Fibroblast of skin of back (primary cell): ENCODE results near the gene ODAD4.
A peak's percentile ranks its signal among the peaks of the same experiment; 100 is the strongest.

Source experiments
- DNase-seq: peaks from one replicate; pipeline ENCODE4 v3.0.0-alpha.2; 2013

The ODAD4 gene

DNA sequence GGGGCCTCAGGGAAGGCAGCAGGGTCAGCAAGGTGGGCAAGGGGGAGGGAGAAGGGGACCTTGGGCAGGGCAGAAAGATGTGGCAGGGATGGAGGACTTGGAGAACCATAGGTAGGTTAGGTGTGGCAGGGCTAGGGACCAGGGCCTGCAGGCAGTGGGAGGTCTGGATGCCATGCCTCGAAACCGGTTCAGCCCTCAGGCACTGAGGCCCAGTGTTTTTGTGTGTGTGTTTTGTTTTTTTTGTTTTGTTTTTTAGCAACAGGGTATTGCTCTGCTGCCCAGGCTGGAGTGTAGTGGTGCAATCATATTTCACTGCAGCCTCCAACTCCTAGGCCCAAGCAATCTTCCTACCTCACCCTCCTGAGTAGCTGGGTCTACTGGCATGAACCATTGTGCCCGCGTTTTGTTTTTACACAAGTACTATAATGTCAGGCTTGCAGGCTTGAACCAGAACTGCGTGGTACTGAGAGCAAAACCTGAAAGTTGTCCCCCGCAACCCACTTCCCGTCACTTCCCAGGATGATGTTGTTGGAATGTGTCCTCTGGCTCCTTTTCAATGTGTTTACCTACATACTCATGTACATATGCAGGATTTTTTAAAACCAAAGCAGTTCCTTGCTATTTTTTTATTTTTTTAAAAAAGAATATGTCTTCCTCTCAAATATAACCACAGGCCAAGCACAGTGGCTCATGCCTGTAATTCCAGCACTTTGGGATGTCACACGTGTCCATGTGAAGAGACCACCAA is 12.4 kb downstream of the ODAD4 start:
- no peak for DNase-seq

DNA sequence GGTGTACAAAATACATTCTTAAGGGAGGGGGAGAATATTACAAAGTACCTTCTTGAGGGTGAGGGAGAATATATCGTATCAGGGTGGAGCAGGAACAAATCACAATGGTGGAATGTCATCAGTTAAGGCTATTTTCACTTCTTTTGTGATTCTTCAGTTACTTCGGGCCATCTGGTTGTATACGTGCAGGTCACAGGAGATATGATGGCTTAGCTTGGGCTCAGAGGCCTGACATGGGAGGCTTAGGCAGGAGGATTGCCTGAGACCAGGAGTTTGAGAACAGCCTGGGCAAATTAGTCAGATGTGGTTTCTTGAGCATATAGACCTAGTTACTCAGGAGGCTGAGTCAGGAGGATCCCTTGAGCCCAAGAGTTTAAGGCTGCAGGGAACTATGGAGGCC is 13.1 kb downstream of the ODAD4 start:
- DNase-seq: no peak

DNA sequence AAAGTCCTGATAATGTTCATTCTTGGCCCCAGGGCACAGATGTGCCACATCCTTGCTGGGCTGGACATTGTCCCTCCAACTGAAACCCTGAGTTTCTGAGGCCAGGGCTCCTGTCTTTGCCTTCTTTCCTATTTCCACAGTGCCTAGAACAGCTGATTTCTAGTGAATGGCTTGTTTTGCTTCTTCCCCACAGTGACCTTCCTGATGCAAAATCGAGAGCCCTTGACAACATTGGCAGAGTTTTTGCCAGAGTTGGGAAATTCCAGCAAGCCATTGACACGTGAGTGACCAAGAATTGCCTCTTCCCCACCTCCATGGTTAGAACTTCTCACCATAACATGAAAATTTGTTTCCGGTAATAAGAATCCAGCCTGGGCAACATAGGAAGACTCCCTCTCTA is 14.5 kb downstream of the ODAD4 start:
- DNase-seq: no peak

DNA sequence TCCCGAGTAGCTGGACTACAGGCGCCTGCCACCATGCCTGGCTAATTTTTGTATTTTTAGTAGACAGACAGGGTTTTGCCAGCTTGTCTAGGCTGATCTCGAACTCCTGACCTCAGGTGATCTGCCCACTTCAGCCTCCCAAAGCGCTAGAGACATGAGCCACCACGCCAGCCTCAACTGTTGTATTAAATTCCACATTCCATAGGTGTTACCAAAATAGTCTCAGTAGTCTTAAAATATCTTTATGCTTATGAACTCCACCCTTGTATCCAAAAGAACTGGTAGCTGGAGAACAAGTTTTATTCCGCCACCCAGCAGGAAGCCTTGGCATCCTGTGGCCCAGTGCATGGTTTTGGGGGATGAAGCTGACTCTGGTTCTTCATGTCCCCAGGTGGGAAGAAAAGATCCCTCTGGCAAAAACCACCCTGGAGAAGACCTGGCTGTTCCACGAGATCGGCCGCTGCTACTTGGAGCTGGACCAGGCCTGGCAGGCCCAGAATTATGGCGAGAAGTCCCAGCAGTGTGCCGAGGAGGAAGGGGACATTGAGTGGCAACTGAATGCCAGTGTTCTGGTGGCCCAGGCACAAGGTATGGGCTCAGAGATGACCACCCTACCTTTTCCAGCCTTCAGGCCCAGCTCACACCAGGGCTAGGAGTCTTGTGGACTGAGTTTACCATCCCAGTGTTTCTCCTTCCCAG is 18.5 kb downstream of the ODAD4 start:
- no peak for DNase-seq

DNA sequence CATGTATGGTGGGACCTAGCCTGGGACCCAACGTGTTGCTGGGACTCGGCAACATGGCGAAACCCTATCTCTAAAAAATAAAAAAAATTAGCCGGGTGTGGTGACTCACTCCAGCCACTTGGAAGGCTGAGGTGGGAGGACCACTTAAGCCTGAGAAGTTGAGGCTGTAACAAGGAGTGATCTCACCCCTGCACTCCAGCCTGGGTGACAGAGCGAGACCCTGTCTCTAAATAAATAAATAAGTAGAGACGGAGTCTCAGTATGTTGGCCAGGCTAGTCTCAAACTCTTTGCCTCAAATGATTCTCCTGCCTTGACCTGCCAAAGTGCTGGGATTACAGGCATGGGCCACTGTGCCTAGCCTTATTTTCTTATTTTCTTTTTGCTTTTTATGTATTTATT is 26.1 kb downstream of the ODAD4 start:
- no peak for DNase-seq

DNA sequence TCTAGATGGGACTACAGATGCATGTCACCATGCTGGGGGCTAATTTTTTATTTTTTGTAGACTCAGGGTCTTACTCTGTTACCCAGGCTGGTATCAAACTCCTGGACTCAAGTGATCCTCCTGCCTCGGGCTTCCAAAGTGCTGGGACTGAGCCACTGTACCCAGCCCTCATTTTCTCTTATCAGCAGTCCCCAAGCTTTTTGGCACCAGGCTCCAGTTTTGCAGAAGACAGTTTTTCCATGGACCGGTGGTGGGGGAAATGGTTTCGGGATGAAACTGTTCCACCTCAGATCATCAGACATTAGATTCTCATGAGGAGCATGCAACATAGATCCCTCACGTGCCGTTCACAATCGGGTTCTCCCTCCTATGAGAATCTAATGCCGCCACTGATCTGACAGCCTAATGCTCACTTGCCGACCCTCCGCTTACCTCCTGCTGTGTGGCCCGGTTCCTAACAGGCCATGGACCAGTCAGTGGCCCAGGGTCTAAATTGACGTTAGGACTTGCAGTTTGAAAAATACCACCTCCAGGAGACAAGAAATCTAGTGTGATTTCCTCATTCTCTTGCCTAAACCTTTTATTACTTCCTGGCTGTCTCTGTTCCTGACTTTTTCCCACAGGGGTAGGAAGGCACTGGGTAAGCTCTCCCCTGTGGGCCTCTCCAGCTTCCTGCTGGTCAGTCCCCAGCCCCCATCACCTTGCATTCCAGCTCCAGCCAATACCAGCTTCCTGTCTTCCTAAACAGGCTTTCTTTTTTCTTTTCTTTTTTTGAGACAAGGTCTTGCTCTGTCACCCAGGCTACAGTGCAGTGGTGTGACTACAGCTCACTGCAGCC is 26.8 kb downstream of the ODAD4 start:
- DNase-seq: peak; percentile 40

DNA sequence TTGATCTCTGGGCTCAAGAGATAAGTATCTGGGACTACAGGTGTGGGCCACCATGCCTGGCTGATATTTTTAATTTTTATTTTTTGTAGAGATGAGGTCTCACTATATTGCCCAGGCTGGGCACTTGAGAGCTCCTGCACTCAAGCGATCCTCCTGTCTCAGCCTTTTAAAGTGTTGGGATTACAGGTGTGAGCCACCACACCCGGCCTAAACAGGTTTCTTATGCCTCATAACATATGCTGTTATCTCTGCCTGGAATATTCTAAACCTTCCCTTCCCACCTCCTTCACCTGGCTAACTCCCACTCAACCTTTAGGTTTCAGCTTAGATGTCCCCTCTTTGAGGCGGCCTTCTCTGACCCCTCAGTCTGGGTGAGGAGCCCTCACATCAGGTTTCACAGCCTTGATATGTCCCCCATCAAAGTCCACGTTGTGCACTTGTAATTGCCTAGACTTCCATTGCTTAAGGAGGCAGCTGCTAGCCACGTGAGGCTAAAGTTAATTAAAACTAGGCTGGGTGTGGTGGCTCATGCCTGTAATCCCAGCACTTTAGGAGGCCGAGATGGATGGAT is 27.5 kb downstream of the ODAD4 start:
- DNase-seq: no peak

DNA sequence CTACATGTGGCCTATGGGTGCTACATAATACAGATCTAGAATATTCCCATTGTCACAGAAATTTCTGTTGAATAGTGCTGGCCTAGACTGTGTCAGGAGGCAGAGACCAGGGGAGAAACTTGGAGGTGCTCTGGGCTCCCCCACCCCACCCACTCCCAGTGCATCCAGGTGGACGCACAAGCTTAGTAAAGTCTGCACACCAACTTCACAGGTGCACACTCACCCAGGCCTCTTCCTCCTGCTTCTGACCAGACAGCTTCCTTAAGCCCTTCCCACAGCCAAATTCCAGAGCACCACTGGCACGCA is 28.6 kb downstream of the ODAD4 start:
- peak; percentile 46 for DNase-seq

DNA sequence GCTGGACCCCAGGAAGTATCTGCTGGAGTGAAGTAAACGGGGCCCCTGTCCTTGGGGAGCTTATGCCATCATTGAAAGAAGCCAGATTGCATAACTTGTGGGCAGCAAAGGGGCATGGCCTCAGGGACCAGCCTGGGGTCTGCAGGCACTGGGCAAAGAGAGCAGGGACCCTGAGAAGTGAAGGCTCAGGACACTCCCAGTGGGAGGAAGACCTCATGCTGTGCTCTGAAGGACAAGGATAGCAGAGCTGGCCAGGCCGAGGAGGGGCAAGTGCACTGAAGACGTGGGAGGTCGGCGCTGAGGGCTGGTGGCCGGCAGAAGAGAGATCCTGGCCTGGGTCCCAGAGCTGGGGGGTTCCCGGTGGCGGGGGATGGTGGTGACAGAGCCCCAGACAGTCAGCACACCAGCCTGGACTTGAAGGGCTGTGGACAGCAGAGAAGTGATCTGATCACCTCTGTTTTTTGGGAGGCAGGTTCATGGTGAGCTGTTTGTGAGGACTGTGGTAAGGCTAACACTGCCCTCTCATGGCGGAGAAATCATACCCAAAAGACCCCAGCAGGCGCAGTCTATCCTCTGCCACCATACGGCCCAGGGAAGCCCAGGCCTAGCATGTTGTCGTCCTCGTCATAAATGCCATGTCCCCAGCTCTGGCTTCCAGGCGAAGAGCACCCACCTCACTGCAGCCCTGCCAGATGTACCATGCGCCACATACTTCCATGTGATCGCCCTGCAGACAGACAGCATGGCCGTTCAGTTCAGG is 29.1 kb downstream of the ODAD4 start:
- peak; percentile 45 for DNase-seq

DNA sequence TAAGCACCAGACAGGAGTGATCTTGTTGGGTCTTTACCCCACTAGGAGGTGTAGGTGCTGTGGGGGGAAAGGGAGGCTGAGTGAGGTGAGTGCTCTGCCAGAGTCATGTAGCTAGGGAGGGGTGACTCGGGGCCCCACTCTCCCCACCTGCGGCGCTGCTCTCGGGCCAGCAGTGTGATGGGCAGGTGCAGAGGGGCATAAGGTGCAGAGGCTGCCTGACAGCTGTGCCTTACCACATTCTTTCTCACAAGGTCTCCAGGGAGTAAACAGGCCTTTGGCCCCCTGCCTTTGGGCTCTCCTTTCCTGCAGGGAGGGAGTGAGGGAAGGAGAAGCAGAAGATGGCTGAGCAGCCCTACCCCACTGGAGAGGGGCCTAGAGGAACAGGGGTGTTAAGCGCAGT is 31.7 kb downstream of the ODAD4 start:
- DNase-seq: no peak

DNA sequence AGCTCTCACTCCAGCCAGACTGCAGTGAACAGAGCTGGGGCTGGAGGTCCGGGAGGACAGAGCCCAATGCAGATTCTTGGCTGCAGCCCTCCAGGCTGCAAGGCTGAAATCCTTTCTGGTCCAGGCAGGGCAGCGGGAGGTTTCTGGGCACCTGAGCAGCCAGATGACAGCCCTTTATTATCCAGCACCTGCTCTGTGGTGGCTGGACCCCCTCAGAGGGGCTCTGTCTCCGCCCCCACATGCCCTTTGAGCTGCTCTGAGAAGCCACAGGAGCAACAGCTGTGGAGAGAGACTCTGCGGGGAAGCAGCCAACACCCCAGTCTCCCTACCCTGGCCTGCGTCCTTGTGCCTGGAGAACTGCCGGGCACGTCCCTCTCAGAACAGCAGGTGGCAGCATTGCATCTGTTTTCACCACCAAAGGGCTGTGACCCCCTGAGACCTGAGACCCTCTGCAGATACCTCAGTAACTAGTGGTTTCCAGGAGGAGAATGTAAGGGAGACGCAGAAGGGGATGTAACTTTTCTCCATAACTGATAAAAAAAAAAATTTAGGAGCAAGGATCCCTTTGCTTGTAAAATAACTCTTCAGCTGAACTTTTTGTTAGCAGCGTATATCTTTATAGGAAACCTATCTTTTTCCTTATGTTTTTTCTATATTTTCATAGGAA is 32.5 kb downstream of the ODAD4 start:
- peak; percentile 55 for DNase-seq

DNA sequence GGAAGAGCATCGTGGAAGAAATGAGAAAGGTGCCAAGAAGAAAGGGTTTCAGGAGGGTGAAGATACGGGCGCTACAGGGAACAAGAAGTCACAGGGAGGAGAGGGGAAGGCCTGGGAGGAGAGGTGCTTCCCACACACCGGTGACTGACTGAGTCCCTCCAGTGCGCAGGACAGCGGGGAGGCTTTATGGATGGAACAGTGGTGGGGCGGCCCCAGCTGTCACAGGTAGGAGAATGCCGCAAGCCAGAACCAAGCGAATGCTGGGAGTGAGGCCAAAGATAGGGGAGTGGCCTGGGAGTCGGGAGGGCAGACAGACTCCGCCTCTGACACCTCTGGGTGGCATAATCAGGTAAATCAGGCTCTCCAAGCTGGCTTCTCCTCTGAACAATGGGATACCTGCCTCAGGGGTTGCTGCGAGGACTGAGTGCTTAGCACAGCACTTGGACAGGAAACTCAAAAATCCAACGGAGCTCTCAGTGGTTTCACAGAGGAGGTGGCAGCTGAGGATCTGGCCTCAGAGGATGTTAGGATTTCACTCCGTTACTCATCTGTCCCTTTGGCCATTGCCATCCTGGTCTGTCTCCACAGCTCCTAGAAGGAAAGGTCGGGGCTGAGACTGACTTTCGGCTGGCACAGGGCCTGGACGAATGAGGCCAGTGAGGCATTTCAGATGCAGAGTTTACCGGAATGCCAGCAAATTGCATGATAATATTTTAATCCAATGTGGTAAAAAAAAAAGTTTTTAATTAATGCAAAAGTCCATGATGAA is 35.5 kb downstream of the ODAD4 start:
- peak; percentile 39 for DNase-seq

DNA sequence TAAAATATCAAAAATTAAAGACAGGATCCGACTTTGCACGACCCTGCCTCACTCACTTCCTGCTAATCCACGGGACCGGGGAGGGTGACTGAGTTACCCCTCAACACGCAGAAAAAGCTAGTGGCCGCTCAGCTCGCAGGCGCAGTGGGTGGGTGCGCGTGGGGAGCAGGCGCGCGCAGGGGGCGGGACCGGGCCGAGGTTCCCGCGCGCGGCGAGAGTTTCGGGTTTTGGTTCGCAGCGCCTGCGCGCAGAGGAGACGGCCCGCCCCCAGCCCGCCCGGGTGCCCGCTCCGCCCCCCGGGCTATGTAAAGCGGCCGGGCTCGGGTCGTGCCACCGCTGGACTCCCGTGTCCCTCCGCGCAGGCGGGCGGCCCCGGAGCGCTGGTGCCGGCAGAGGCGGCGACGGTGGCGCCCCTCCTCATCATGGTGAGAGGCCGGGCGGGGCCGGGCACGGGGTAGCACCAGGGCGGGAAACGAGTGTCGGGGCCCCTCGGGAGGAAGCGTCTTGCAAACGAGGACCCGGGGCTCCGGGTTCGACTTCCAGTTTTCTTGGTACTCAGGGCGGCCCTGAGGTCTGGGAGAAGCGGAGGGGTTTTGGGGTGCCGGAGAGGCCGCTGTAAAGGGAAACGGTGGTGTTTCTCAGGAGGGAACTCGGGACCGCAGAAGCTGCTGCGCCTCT is 36.2 kb downstream of the ODAD4 start, which contains the start of gene CNP:
Gene CNP, plus strand, starts transcription at position 333 of the 678 bp plus-strand sequence. Its CDS starts 90 bp downstream, at position 423.
- DNase-seq: peak; percentile 90

DNA sequence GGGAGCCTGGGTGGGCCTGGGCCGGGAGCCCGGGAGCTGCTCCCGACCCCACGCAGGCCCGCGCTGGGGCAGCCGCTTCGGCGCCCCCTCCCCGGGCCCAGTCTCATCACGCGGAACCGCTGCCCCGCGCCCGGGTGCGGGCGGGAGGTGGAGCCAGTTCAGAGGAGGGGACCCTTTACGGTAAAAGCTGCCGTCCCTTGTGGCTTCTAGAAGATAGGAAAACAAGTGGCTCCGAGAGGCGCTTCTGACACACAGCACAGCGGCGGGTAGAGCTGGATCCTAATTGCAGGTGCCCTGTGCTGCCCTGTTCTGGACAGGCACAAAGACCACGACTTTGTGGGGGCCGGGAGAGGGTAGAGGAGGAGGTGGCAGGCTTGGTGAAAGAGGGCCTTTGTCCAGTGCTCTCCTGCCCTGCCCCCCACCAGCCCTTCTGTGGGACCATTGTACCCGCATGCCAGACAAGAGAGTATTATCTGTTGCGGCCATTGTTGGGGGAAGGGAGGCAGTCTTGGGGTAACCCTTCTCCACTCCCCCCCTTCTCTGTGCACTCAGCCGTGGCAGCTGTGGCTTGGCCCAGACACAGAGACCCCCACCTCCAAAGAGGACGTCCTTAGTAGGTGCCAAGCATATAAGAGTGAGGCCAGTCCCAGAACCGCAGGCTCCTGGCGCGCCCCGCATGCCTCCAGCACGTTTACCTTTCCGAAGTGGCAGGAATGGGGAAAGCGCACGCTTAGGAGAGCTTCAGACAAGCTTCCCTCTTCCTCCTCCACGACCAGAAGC is 36.9 kb downstream of the ODAD4 start:
- peak; percentile 26 for DNase-seq

DNA sequence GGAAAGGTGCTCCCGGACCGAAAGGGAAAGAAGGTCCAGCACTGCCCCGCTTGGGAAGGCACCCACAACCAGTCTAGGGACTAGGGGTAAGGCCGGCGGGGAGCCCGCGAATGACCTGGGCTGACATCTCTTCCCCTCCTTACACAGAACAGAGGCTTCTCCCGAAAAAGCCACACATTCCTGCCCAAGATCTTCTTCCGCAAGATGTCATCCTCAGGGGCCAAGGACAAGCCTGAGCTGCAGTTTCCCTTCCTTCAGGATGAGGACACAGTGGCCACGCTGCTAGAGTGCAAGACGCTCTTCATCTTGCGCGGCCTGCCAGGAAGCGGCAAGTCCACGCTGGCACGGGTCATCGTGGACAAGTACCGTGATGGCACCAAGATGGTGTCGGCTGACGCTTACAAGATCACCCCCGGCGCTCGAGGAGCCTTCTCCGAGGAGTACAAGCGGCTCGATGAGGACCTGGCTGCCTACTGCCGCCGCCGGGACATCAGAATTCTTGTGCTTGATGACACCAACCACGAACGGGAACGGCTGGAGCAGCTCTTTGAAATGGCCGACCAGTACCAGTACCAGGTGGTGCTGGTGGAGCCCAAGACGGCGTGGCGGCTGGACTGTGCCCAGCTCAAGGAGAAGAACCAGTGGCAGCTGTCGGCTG is 37.6 kb downstream of the ODAD4 start:
- DNase-seq: no peak

DNA sequence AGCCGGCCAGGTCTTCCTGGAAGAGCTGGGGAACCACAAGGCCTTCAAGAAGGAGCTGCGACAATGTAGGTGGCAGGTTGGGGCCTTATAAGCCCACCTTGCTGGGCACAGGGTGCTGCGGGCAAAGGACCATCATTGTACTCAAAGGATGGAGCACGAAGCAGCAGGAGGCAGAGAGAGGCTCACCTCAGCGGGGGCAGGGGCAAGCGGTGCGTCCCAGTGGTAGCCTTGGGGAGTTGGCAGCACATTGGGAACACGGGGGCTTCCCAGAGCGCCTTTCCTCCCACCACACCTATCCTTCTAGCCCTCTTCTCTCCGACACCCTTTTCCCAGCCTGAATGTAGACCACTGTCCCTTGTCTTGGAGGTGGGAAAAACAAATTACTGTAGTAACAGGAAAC is 38.3 kb downstream of the ODAD4 start:
- no peak for DNase-seq

DNA sequence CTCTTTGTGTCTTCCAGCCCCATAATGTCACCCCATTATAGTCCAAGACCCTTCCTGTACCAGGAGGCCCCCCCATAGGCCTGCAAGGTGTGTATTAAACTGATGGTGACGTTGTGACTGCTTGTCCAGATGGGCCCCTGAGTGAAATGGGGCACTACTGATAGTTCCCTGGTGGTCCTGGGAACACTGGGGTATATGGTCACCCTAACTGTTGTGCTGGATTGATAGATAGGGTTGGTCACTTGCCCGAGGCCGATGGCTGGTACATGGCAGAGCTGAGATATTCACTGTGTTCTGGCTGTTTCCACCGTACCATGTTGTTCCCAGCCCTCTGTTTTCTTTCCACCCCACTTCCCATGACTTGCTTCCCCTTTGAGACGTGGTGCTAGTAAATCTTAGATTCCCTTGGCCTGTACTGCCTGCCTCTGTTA is 40.5 kb downstream of the ODAD4 start:
- DNase-seq: no peak

DNA sequence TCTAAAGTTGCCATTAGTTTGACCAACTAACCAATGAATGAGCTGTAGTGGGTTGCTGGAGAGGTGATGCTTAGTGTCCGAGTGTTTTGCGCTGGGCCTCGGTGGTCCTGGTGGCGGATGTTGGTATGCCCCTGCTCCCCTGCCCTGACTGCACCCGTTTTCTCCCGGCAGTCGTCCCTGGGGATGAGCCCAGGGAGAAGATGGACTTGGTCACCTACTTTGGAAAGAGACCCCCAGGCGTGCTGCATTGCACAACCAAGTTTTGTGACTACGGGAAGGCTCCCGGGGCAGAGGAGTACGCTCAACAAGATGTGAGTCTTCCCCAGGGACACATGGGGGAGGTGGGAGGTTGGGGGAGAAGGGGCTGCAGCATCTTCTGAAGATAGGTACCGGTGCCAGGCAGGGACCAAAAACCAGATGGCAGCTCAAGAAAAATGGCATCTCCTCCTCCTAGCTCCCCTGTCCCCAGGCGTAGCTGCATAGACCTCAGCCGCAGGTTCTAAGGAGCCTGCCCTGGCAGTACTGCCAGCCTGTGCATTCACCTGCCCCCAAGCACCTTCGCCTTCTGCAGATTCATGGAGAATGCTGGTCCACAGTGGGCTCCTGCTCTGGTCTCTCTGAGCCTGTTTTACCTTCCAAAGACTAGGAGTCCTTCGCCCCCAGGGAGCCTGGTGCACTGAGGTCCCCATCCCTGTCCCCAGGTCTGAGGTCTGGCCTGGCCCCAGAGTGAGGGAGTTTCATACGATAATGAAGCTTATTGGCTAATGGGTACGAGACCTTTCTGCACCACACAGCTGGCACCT is 41.5 kb downstream of the ODAD4 start:
- no peak for DNase-seq
